Measurements from ENCODE around the gene C9orf78.

The C9orf78 gene

GRCh38 chr9:129875181-129875611 lies 40.1 kb upstream of the C9orf78 start:
- TF ChIP-seq TAF1 (IDR thresholded peaks at IDR 0.05; ENCODE audit: borderline replicate concordance, insufficient read depth, low read length) = no peak
- no peak for TF ChIP-seq FOXP2 (optimal IDR thresholded peaks at IDR 0.05; ENCODE audit: borderline replicate concordance, extremely low read depth, extremely low read length, insufficient read depth)
- no peak for TF ChIP-seq POLR2AphosphoS5 (IDR thresholded peaks at IDR 0.05; ENCODE audit: low read depth, low read length)
- TF ChIP-seq SIN3A (IDR thresholded peaks at IDR 0.05; ENCODE audit: borderline replicate concordance, insufficient read depth, low read length) = no peak
- TF ChIP-seq, protein P1, sequence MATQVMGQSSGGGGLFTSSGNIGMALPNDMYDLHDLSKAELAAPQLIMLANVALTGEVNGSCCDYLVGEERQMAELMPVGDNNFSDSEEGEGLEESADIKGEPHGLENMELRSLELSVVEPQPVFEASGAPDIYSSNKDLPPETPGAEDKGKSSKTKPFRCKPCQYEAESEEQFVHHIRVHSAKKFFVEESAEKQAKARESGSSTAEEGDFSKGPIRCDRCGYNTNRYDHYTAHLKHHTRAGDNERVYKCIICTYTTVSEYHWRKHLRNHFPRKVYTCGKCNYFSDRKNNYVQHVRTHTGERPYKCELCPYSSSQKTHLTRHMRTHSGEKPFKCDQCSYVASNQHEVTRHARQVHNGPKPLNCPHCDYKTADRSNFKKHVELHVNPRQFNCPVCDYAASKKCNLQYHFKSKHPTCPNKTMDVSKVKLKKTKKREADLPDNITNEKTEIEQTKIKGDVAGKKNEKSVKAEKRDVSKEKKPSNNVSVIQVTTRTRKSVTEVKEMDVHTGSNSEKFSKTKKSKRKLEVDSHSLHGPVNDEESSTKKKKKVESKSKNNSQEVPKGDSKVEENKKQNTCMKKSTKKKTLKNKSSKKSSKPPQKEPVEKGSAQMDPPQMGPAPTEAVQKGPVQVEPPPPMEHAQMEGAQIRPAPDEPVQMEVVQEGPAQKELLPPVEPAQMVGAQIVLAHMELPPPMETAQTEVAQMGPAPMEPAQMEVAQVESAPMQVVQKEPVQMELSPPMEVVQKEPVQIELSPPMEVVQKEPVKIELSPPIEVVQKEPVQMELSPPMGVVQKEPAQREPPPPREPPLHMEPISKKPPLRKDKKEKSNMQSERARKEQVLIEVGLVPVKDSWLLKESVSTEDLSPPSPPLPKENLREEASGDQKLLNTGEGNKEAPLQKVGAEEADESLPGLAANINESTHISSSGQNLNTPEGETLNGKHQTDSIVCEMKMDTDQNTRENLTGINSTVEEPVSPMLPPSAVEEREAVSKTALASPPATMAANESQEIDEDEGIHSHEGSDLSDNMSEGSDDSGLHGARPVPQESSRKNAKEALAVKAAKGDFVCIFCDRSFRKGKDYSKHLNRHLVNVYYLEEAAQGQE (IDR thresholded peaks at IDR 0.05; ENCODE audit: insufficient read depth in 1 of 2, low read depth in 2 of 2, low read length in 2 of 2) = no peak

GRCh38 chr9:129874261-129875101 lies 39.4 kb upstream of the C9orf78 start:
- TF ChIP-seq POLR2AphosphoS5 (IDR thresholded peaks at IDR 0.05; ENCODE audit: low read depth, low read length) = no peak
- TF ChIP-seq, protein P1 (IDR thresholded peaks at IDR 0.05; ENCODE audit: insufficient read depth in 1 of 2, low read depth in 2 of 2, low read length in 2 of 2) = no peak
- no peak for TF ChIP-seq FOXP2 (optimal IDR thresholded peaks at IDR 0.05; ENCODE audit: borderline replicate concordance, extremely low read depth, extremely low read length, insufficient read depth)
- TF ChIP-seq TAF1 (IDR thresholded peaks at IDR 0.05; ENCODE audit: borderline replicate concordance, insufficient read depth, low read length) = no peak
- no peak for TF ChIP-seq SIN3A (IDR thresholded peaks at IDR 0.05; ENCODE audit: borderline replicate concordance, insufficient read depth, low read length)

- TF ChIP-seq TAF1 (IDR thresholded peaks at IDR 0.05; ENCODE audit: borderline replicate concordance, insufficient read depth, low read length) (no peak), FOXP2 (optimal IDR thresholded peaks at IDR 0.05; ENCODE audit: borderline replicate concordance, extremely low read depth, extremely low read length, insufficient read depth) (no peak), POLR2AphosphoS5 (IDR thresholded peaks at IDR 0.05; ENCODE audit: low read depth, low read length) (no peak)
- TF ChIP-seq, protein P1 (IDR thresholded peaks at IDR 0.05; ENCODE audit: insufficient read depth in 1 of 2, low read depth in 2 of 2, low read length in 2 of 2) = no peak
Measured at GRCh38 chr9:129873563-129874190, 38.6 kb upstream of the C9orf78 start.

DNA sequence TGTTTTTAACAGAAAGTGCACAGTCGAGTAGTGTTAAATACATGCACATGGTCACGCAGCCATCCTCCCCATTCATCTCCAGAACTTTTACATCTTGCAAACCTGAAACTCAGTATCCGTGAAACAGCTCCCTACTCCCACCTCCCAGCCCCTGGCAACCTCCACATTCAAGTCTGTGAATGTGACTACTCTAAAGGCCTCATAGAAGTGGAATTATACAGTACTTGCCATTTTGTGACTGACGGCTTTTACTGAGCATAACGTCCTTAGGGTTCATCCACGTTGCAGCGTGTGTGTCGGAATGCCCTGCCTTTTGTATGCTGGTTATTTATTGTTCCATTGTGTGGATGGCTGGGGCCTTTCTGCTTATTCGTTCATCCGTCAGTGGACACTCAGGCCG lies 36.0 kb upstream of the C9orf78 start:
- TF ChIP-seq SIN3A (IDR thresholded peaks at IDR 0.05; ENCODE audit: borderline replicate concordance, insufficient read depth, low read length) = no peak
- no peak for TF ChIP-seq FOXP2 (optimal IDR thresholded peaks at IDR 0.05; ENCODE audit: borderline replicate concordance, extremely low read depth, extremely low read length, insufficient read depth)
- TF ChIP-seq POLR2AphosphoS5 (IDR thresholded peaks at IDR 0.05; ENCODE audit: low read depth, low read length) = no peak
- TF ChIP-seq TAF1 (IDR thresholded peaks at IDR 0.05; ENCODE audit: borderline replicate concordance, insufficient read depth, low read length) = no peak
- TF ChIP-seq, protein P1 (IDR thresholded peaks at IDR 0.05; ENCODE audit: insufficient read depth in 1 of 2, low read depth in 2 of 2, low read length in 2 of 2) = no peak

Measured in PFSK-1 (cell line).